ENCODE results near the gene CLIC6. TPM values are rescaled to one million over a fixed set of nuclear protein-coding genes. Genes with fewer than 3 reads are reported as not detected.
"Not testable (repeated sequence)": the region's sequence is repeated elsewhere in the genome, so short reads cannot be mapped to it uniquely, and the experiment has no call there.

CLIC6 gene
- total RNA-seq, 3 donors from 2014 or later = 0.96 to 4.8 (median 3.0) TPM

DNA sequence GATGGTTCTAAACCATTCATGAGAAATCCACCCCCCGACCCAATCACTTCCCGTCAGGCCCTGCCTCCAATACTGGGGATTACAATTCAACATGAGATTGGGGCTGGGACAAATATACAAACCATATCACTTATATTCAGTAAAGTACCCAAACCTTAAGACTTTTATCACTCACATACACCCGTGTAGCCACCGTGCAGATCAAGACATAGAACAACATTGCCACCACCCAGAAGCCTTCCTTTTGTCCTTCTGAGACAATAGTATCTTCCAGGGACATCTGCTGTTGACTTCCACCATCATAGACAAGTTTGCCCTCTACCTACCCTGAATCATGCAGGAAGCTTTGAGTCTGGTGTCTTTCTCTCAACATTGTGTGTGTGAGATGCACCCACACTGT lies 37.5 kb downstream of the CLIC6 start:
- TF ChIP-seq, protein P1, sequence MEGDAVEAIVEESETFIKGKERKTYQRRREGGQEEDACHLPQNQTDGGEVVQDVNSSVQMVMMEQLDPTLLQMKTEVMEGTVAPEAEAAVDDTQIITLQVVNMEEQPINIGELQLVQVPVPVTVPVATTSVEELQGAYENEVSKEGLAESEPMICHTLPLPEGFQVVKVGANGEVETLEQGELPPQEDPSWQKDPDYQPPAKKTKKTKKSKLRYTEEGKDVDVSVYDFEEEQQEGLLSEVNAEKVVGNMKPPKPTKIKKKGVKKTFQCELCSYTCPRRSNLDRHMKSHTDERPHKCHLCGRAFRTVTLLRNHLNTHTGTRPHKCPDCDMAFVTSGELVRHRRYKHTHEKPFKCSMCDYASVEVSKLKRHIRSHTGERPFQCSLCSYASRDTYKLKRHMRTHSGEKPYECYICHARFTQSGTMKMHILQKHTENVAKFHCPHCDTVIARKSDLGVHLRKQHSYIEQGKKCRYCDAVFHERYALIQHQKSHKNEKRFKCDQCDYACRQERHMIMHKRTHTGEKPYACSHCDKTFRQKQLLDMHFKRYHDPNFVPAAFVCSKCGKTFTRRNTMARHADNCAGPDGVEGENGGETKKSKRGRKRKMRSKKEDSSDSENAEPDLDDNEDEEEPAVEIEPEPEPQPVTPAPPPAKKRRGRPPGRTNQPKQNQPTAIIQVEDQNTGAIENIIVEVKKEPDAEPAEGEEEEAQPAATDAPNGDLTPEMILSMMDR (IDR thresholded peaks at IDR 0.05) = no peak
- H3K4me3 ChIP-seq = no peak overlapping the region
- no peak for DNase-seq
- no peak for ATAC-seq
- intact Hi-C loops (cut with DNase I, micrococcal nuclease) = no loop called here
- H3K9me3 ChIP-seq = no peaks in the 10 kb centered on the region
- no peaks in the 10 kb centered on the region for H3K36me3 ChIP-seq (ENCODE audit: low read depth)
- no peaks in the 10 kb centered on the region for H3K4me1 ChIP-seq (ENCODE audit: low read depth)

DNA sequence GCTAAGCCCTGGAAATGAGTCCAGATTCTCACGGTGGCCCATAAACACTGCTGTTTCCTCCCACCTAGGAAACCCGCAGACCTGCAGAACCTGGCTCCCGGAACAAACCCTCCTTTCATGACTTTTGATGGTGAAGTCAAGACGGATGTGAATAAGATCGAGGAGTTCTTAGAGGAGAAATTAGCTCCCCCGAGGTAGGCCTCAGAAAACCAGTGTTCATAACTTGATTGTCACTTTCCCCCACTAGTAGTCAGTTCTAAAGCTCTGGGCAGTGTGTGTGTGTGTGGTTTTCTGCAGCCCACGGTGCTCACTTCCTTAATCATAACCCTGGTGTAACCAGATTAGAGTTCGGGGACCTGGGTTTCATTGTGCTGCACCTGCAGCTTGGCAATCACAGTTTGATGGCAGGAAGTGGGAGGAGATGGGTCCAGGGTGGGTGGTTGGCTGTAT lies 39.1 kb downstream of the CLIC6 start:
- no peaks in the 10 kb centered on the region for H3K36me3 ChIP-seq (ENCODE audit: low read depth)
- TF ChIP-seq, protein P1 (IDR thresholded peaks at IDR 0.05) = no peak
- H3K9me3 ChIP-seq = no peaks in the 10 kb centered on the region
- ATAC-seq (no peak), DNase-seq (no peak)
- H3K4me3 ChIP-seq = no peak overlapping the region
- H3K4me1 ChIP-seq (ENCODE audit: low read depth) = no peaks in the 10 kb centered on the region
- intact Hi-C loops (cut with DNase I, micrococcal nuclease) = no loop called here

DNA sequence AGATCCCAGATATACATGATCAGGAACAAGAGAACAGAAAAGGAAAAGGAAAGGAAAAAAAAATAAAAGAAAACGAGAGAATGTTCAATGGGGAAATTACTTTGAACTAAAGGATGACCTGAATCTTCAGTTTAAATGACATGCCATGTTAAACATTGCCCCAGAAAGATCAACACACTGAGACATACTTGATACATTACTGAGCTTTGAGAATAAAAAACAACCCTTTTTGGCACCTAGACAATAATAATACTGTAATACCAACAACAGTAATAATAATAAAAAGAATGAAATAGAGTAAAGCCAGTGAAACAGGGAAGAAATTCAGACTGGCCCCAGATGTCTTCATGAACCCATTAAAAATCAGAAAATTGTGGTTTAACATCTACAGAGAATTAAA lies 44.8 kb downstream of the CLIC6 start:
- Histone ChIP-seq H3K9me3 (no peaks in the 10 kb centered on the region), H3K36me3 (ENCODE audit: low read depth) (no peaks in the 10 kb centered on the region), H3K4me3 (no peak overlapping the region), H3K4me1 (ENCODE audit: low read depth) (no peaks in the 10 kb centered on the region)
- TF ChIP-seq, protein P1 (IDR thresholded peaks at IDR 0.05) = no peak
- intact Hi-C loops (cut with DNase I, micrococcal nuclease) = no loop called here
- ATAC-seq = no peak
- DNase-seq = no peak

DNA sequence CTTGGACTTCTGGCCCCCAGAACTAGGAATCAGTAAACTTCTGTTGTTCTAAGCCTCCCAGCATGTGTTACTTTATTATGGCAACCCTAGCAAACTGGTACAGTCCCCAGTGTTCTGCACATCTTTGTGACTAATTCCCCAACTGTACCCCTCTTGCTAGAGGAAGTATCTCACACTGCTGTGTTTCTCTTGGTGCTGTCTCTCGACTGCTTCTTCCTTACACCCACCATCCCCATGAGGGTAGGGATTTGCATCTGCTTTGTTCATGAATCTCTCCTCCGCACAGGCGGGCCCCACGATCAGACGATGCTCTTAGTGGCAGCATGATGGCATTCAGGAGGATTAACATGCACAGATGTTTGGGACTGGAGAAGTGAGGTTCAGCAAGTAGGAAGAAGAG lies 46.7 kb downstream of the CLIC6 start:
- H3K9me3 ChIP-seq = no peaks in the 10 kb centered on the region
- H3K4me3 ChIP-seq = no peak overlapping the region
- H3K4me1 ChIP-seq (ENCODE audit: low read depth) = no peaks in the 10 kb centered on the region
- TF ChIP-seq, protein P1 (IDR thresholded peaks at IDR 0.05) = no peak
- no peaks in the 10 kb centered on the region for H3K36me3 ChIP-seq (ENCODE audit: low read depth)
- ATAC-seq (no peak), DNase-seq (no peak)
- intact Hi-C loops (cut with DNase I, micrococcal nuclease) = no loop called here

DNA sequence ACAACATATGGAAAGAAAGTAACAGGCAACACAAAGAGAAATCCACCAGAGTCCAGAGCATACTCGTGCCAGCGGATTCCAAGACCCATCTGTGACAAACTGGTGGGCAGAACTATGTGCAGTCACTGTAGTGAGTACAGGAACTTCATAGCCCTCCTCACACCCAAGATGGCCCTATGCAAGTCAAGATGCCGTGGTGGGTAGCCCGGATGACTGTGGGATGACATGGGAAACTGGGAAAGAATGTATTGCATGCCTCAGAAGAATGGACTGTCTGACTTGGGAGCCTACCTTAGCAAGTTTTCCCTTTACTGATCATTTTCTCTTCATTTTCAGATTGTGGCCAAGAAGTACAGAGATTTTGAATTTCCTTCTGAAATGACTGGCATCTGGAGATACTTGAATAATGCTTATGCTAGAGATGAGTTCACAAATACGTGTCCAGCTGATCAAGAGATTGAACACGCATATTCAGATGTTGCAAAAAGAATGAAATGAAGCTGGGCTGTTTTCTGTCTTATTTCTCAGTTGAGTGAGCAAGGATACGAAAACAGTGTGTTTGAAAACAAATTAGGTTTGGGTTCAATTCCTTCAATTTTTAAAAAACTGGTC lies 47.3 kb downstream of the CLIC6 start:
- no peak for ATAC-seq
- TF ChIP-seq, protein P1 (IDR thresholded peaks at IDR 0.05) = no peak
- no peaks in the 10 kb centered on the region for H3K36me3 ChIP-seq (ENCODE audit: low read depth)
- intact Hi-C loops (cut with DNase I, micrococcal nuclease) = no loop called here
- no peaks in the 10 kb centered on the region for H3K9me3 ChIP-seq
- H3K4me1 ChIP-seq (ENCODE audit: low read depth) = no peaks in the 10 kb centered on the region
- no peak for DNase-seq
- H3K4me3 ChIP-seq = no peak overlapping the region

DNA sequence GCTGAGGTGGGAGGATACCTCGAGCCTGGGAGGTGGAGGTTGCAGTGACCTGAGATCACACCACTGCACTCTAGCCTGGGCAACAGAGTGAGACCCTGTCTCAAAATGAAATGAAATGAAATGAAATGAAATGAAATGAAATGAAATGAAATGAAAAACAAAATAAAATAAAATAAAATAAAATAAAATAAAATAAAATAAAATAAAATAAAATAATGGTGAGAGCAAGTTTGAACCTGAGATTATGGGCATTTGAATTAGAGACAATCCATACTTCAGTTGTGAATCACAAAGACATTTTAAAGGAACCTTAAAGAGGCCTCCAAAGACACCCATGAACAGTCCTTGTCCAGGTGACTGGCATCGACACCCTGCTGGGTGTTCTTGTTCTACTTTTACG lies 49.7 kb downstream of the CLIC6 start:
- H3K36me3 ChIP-seq (ENCODE audit: low read depth); H3K4me3 ChIP-seq; intact Hi-C loops (cut with DNase I, micrococcal nuclease); H3K9me3 ChIP-seq; H3K4me1 ChIP-seq (ENCODE audit: low read depth); DNase-seq; ATAC-seq: not testable (repeated sequence)
